Stimulated activated CD4-positive, alpha-beta T cell treated with anti-CD3 and anti-CD28 coated beads, Interleukin-1b, Interleukin-23, amount 100 ng/mL, for 4 hours (primary cell): ENCODE results near the gene B4GALT3.

Source experiments
- DNase-seq, 2 donors: peaks; one replicate each; pipeline ENCODE4 v3.0.0-alpha.2; 2020; ENCODE audit warnings: low read depth in 2 of 2

B4GALT3 gene

GRCh38 chr1:161163793-161164192 is 13.5 kb downstream of the B4GALT3 start:
- no peak for DNase-seq

GRCh38 chr1:161162806-161163205 is 14.5 kb downstream of the B4GALT3 start:
- DNase-seq = no peak

- DNase-seq = no peak
These were observed 15.3 kb downstream of the B4GALT3 start for GRCh38 chr1:161162052-161162451.

- DNase-seq = no peak
These were observed 15.7 kb downstream of the B4GALT3 start for GRCh38 chr1:161161652-161162051.

- DNase-seq = no peak
These were observed 16.6 kb downstream of the B4GALT3 start for GRCh38 chr1:161160671-161161145.

- no peak for DNase-seq
These were observed 17.4 kb downstream of the B4GALT3 start for GRCh38 chr1:161159913-161160243.

- peak; percentile 85 to 87 for DNase-seq
These were observed 18.0 kb downstream of the B4GALT3 start, which contains the start of gene USP21 for GRCh38 chr1:161159087-161159912. Gene USP21 (plus strand): TSS chr1:161159500. CDS start chr1:161160641, 1,141 bp downstream.

- DNase-seq = no peak
These were observed 18.8 kb downstream of the B4GALT3 start for GRCh38 chr1:161158316-161159010.

GRCh38 chr1:161157867-161158266 is 19.4 kb downstream of the B4GALT3 start:
- no peak for DNase-seq

- peak; percentile 56 to 67 for DNase-seq
These were observed 23.5 kb downstream of the B4GALT3 start, which contains the start of gene UFC1 for GRCh38 chr1:161153682-161154337. Gene UFC1 (plus strand): TSS chr1:161153978. CDS start chr1:161153998, 20 bp downstream.

GRCh38 chr1:161153176-161153575 is 24.1 kb downstream of the B4GALT3 start:
- DNase-seq = no peak

GRCh38 chr1:161145832-161146231 is 31.5 kb downstream of the B4GALT3 start:
- DNase-seq = no peak

- no peak for DNase-seq
These were observed 36.4 kb downstream of the B4GALT3 start for GRCh38 chr1:161140755-161141400.

GRCh38 chr1:161139766-161140165 is 37.5 kb downstream of the B4GALT3 start:
- peak in 1 of 2 donors; percentile 52 for DNase-seq

- DNase-seq = no peak
These were observed 38.9 kb downstream of the B4GALT3 start for GRCh38 chr1:161138431-161138830.

- DNase-seq = no peak
These were observed 39.4 kb downstream of the B4GALT3 start for GRCh38 chr1:161137881-161138280.

GRCh38 chr1:161133220-161133740 is 44.0 kb downstream of the B4GALT3 start:
- DNase-seq = no peak

- peak; percentile 84 to 87 for DNase-seq
These were observed 44.7 kb downstream of the B4GALT3 start, which contains the start of gene DEDD for GRCh38 chr1:161132410-161133219. Gene DEDD (minus strand): TSS chr1:161132667. CDS start chr1:161124462, 8,205 bp downstream.

- DNase-seq = no peak
These were observed 45.5 kb downstream of the B4GALT3 start for GRCh38 chr1:161131523-161132409.
